ENCODE measurements around the gene BEAN1. TPM values are rescaled to one million over a fixed set of nuclear protein-coding genes. Genes with fewer than 3 reads are reported as not detected.
A peak's percentile ranks its signal among the peaks of the same experiment; 100 is the strongest.

The BEAN1 gene, protein sequence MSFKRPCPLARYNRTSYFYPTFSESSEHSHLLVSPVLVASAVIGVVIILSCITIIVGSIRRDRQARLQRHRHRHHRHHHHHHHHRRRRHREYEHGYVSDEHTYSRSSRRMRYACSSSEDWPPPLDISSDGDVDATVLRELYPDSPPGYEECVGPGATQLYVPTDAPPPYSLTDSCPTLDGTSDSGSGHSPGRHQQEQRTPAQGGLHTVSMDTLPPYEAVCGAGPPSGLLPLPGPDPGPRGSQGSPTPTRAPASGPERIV
- not detected for polyA plus RNA-seq

DNA sequence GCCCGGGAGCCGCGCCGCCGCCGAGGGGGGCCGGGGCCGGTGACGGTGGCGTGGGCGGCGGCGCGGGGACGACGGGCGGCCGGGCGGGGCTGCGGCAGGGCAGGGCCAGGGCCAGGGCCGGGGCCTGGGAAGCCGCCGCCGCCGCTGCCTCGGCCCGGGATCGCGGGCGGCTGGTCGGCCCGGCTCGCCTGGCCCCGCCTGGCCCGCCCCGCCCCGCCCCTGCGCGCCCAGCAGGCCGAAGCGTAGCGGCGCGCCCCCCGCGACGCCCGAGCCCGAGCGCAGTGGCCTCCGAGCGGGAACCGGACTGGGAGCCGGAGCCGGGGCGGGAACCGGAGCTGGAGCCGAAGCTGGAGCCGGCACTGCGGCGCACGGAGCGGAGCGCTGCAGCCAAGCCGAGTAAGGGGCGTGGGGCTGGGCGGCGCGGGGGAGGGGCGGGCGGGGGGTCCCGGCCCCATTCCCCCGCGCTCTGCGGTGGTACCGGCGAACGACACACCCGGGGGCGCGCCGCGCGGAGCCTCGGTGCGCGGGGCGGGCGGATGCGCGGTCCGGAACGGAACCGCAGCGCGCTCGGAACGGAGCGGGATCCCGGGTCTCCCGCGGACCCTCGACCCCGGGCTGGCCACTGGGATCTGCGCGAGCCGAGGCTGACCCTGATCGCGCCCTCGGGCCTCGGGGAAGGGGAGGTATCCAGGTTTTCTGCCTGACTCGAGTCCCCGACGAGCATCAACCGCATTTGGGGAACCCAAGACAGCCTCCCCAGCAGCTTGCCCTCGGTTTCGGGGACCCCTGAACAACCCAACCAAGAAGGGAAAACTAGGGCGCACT is at the start of gene BEAN1:
BEAN1 (plus strand) TSS at position 260 of the 825 bp plus-strand sequence. CDS start 10,382 bp downstream, outside the sequence.
- H3K4me1 Mint-ChIP-seq, result peaks cover 1 to 6% (median 2%) of the 10 kb centered on the region in 3 donors
- H3K9me3 Mint-ChIP-seq, result no peaks in the 10 kb centered on the region
- H3K4me3 Mint-ChIP-seq, result peak within 1 kb of the TSS in 2 of 4 donors; percentile 55 to 69
- H3K27ac Mint-ChIP-seq, result peak within 1 kb of the TSS in 1 of 3 donors; percentile 5
- peaks cover 52% of the 10 kb centered on the region for H3K27me3 Mint-ChIP-seq
- H3K36me3 Mint-ChIP-seq, result no peaks in the 10 kb centered on the region

DNA sequence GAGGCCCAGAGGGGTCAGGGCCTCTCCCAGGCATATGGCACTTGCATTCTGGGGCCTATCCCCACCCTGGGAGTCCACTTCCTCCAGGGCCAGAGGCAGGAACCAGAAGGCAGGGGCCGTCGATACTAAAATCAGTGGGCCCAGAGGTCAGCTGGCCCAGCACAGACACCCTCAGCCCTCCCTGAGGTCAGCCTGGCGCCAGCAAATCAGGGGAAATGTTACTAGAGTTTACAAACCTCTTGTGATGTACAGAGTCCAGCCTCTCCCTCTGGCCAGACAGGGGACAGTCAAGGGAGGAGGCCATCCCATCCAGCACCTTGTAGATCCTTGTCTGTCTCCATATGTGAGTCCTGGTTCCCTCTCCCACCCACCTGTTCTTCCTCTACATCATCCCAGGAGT is 49.8 kb upstream of the BEAN1 start:
- Mint-ChIP-seq H3K27me3 (peaks cover 4% of the 10 kb centered on the region), H3K9me3 (peaks cover 0 to 3% (median 0%) of the 10 kb centered on the region in 3 donors), H3K4me1 (peaks cover 0 to 1% (median 0%) of the 10 kb centered on the region in 3 donors), H3K27ac (peak overlapping the region in 1 of 3 donors; percentile 39), H3K36me3 (no peaks in the 10 kb centered on the region), H3K4me3 (no peak overlapping the region)

DNA sequence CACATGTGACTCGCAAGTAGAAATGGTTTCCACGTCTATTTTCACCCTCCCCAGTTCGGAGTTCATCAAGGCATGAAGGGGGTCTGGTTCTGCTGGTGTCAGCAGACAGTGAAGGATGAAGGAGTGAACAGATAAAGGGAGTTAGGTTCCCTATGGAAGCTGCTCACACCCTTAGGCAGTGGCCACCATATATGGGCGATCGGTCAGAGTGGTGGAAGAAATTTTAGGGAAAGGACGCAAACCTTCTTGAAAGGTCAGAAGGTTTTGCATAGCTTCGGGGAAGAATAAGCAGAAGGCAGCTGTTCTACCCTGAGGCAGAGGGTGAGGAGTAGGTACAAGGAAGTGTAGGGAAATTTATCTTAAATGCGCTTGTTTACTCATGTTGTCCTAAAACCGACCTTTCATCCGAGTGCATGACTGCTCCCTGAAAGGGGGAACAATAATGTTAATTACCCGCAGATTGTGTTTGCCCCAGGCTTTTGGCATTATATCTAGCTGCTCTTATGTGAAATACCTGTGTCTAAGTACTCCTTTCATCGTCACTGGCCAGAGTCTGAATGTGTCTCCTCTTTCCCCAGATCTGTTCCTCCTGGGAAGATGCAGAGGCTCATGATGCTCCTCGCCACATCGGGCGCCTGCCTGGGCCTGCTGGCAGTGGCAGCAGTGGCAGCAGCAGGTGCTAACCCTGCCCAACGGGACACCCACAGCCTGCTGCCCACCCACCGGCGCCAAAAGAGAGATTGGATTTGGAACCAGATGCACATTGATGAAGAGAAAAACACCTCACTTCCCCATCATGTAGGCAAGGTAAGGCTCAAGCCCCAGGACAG is 48.1 kb upstream of the BEAN1 start:
- peaks cover 0 to 2% (median 0%) of the 10 kb centered on the region in 3 donors for H3K9me3 Mint-ChIP-seq
- H3K27ac Mint-ChIP-seq, result no peak overlapping the region
- H3K27me3 Mint-ChIP-seq, result peaks cover 6% of the 10 kb centered on the region
- peaks cover 0 to 1% (median 0%) of the 10 kb centered on the region in 3 donors for H3K4me1 Mint-ChIP-seq
- H3K36me3 Mint-ChIP-seq, result no peaks in the 10 kb centered on the region
- H3K4me3 Mint-ChIP-seq, result no peak overlapping the region

DNA sequence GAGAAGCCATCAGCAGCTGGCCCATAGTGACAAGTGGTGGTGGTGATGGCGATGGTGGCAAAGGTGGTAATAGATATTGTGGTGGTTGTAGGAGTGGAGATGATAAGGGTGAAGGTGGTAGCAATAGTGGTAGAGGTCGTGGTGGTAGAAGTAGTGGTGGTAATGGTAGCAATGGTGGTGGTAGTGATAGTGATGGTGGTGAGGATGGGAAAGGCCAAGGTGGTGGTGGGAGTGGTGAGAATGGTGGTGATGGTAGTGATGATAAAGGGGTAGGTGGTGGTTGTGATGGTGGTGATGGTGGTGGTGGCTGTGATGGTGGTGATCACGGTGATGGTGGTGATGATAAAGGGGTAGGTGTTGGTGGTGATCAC is 47.5 kb upstream of the BEAN1 start:
- Mint-ChIP-seq H3K4me1 (peaks cover 0 to 1% (median 0%) of the 10 kb centered on the region in 3 donors), H3K9me3 (peaks cover 0 to 2% (median 0%) of the 10 kb centered on the region in 3 donors), H3K4me3 (no peak overlapping the region), H3K27me3 (peaks cover 6% of the 10 kb centered on the region), H3K27ac (no peak overlapping the region), H3K36me3 (no peaks in the 10 kb centered on the region)

DNA sequence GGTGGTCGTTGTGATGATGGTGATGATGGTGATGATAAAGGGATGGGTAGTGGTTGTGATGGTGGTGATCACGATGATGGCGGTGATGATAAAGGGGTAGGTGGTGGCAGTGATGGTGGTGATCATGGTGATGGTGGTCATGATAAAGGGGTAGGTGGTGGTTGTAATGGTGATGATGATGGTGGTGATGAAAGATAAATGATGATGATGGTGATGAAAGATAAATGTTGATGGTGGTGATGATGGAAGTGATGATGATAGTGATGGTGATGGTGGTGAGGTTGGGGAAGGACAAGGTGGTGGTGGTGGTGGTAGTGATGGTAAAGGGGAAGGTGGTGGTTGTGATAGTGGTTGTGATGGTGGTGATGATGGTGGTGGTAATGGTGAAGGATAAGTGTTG is 46.7 kb upstream of the BEAN1 start:
- Mint-ChIP-seq H3K27me3 (peaks cover 6% of the 10 kb centered on the region), H3K27ac (no peak overlapping the region), H3K4me1 (peaks cover 0 to 1% (median 0%) of the 10 kb centered on the region in 3 donors), H3K4me3 (no peak overlapping the region), H3K36me3 (no peaks in the 10 kb centered on the region), H3K9me3 (peaks cover 0 to 2% (median 0%) of the 10 kb centered on the region in 3 donors)

DNA sequence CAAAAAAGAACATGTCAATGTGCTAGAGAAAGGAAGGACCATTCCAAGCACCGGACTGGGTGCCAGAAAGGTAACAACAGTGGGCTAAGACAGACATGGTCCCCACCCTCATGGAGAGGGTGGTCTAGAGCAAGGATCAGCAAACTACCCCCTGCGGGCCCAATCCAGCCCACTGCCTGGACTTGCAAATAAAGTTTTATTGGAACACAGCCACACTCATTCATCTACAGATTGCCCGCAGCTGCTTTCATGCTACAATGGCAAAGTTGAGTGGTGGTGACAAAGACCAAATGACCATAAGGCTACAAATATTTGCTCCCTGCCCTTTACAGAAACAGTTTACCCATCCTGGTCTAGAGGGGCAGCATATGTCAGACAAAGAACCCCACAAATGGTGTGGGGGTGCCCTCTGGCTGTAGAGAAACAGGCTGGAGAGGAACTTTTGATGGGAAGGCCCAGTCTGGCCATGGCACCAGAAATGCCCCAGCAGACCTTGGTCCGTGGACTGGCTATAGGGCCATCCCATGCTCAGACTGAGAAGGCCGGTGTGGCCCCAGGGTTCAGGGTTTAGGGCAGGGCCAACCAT is 45.4 kb upstream of the BEAN1 start:
- peaks cover 4% of the 10 kb centered on the region for H3K27me3 Mint-ChIP-seq
- peaks cover 0 to 3% (median 0%) of the 10 kb centered on the region in 3 donors for H3K9me3 Mint-ChIP-seq
- no peak overlapping the region for H3K27ac Mint-ChIP-seq
- H3K4me1 Mint-ChIP-seq, result no peaks in the 10 kb centered on the region
- no peaks in the 10 kb centered on the region for H3K36me3 Mint-ChIP-seq
- H3K4me3 Mint-ChIP-seq, result no peak overlapping the region

DNA sequence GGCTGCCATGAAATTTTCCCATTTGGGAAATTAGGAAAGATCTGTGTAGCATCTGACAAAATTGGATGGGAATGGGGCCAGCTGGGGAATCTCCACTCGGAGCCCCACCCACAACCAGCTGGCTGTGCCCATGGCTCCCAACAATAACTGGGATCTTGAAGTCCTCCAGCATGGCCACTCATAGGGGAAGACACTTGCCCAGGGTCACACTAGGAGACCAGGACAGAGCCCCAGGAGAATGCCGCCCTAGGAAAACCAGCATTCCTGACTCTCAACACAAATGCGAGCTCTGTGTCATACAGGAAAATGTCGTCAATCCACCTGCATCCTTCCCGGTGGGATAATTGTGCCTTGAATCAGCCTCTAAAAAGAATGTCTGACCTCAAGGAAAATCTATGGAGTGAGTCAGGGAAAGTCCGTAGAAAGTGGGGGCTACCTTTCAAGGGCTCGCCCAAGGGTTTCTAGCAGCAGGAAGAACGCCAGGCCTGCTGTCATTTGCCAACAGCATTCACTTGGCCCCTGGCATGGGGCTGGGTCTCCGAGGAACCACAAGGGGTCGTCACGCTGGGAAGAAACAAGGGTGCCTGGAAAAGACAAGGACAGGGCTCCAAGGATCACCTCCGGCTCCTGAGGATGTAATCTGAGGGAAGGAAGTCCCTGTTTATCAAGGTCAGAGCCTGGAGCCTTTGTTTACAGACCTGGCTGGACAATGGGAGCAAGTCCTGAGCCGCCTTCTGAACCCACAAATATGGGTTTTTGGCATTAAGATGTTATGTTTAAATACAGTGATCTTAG is 44.7 kb upstream of the BEAN1 start:
- Mint-ChIP-seq H3K4me3 (no peak overlapping the region), H3K27ac (no peak overlapping the region), H3K4me1 (no peaks in the 10 kb centered on the region), H3K36me3 (no peaks in the 10 kb centered on the region), H3K27me3 (peaks cover 5% of the 10 kb centered on the region), H3K9me3 (peaks cover 0 to 3% (median 0%) of the 10 kb centered on the region in 3 donors)

DNA sequence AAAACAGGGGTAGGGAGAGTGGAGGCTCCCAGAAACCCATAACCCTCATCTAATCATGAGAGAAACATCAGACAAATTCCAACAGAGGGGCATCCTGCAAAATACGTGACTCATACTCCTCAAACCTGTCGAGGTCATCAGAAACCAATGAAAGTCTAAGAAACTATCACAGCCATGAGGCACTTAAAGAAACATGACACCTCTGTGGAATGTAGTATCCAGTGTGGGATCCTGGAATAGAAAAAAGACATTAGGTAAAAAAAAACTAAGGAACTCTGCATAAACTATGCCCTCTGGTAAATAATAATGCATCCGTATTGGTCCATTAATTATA is 44.2 kb upstream of the BEAN1 start:
- no peaks in the 10 kb centered on the region for H3K36me3 Mint-ChIP-seq
- peaks cover 0 to 3% (median 0%) of the 10 kb centered on the region in 3 donors for H3K9me3 Mint-ChIP-seq
- peaks cover 6% of the 10 kb centered on the region for H3K27me3 Mint-ChIP-seq
- H3K4me3 Mint-ChIP-seq, result no peak overlapping the region
- H3K27ac Mint-ChIP-seq, result no peak overlapping the region
- no peaks in the 10 kb centered on the region for H3K4me1 Mint-ChIP-seq

DNA sequence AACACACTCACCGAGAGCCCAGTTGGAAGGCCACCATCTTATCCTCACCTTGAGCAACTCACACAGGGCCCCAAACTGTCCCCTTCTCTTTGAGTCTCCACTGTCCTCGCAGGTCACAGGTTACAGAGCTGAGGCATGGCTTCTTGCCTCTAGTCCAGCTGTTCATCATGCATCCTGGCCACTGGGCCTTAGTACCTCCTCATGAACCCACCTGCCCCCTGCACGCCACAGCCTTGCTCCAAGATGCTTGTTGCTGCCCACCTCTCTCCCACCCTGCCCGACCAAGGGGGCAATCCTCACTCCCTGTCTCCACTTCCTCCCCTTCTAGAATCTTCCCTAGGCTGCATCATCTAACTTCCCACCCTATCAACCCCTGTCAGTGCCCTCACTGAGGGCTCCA is 43.5 kb upstream of the BEAN1 start:
- H3K4me3 Mint-ChIP-seq, result no peak overlapping the region
- no peak overlapping the region for H3K27ac Mint-ChIP-seq
- H3K4me1 Mint-ChIP-seq, result no peaks in the 10 kb centered on the region
- H3K36me3 Mint-ChIP-seq, result no peaks in the 10 kb centered on the region
- H3K27me3 Mint-ChIP-seq, result peaks cover 6% of the 10 kb centered on the region
- peaks cover 0 to 3% (median 0%) of the 10 kb centered on the region in 3 donors for H3K9me3 Mint-ChIP-seq

DNA sequence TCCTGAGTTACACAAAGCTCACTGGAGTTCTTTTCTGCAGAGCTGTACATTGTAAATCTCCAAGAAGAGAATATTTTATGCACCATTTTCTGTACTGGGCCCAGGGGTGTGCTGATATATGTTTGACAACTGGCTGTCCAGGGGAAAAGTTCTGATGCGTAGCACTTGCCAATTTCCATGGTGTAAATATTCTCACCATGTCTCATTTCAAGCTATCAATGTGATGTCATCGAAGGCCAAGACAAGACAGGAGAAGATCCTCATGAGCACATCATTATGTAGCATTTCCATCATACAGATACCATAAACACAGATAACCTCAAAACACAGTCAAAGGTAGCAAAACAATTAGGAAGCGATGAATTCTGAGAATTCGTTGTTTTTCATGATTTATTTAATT is 41.7 kb upstream of the BEAN1 start:
- no peaks in the 10 kb centered on the region for H3K36me3 Mint-ChIP-seq
- peaks cover 0 to 3% (median 0%) of the 10 kb centered on the region in 3 donors for H3K9me3 Mint-ChIP-seq
- peaks cover 6% of the 10 kb centered on the region for H3K27me3 Mint-ChIP-seq
- no peaks in the 10 kb centered on the region for H3K4me1 Mint-ChIP-seq
- H3K4me3 Mint-ChIP-seq, result no peak overlapping the region
- no peak overlapping the region for H3K27ac Mint-ChIP-seq

DNA sequence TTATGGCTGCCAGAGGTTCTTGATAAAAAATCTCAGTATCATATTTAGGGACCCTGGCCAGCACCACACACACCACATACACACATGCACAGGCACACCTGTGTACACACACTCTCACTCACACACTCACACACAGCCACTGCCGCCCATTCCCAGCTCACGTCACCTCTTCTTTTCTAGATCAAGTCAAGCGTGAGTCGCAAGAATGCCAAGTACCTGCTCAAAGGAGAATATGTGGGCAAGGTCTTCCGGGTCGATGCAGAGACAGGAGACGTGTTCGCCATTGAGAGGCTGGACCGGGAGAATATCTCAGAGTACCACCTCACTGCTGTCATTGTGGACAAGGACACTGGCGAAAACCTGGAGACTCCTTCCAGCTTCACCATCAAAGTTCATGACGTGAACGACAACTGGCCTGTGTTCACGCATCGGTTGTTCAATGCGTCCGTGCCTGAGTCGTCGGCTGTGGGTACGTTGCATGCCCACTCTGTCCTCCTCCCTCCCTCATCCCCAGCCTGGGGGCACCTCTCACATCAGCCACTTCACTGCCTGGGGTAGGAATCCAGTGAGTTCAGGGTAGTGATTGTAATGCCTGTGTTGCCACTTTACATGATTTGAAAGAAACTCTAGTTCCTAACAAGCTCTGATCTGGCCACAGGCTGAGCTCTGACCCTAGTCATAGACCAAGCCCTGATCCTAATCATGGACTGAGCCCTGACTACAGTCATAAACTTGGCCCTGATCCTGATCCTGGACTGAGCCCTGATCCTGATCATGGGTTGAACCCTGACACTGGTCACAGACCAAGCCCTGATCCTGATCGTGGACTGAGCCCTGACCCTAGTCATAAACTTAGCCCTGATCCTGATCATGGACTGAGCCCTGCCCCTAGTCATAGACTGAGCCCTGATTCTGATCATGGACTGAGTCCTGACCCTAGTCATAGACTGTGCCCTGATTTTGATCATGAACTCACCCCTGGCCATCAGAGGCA is 40.2 kb upstream of the BEAN1 start:
- H3K27me3 Mint-ChIP-seq, result peaks cover 6% of the 10 kb centered on the region
- peaks cover 2% of the 10 kb centered on the region for H3K36me3 Mint-ChIP-seq
- no peak overlapping the region for H3K4me3 Mint-ChIP-seq
- H3K4me1 Mint-ChIP-seq, result no peaks in the 10 kb centered on the region
- no peak overlapping the region for H3K27ac Mint-ChIP-seq
- H3K9me3 Mint-ChIP-seq, result peaks cover 0 to 1% (median 0%) of the 10 kb centered on the region in 3 donors

DNA sequence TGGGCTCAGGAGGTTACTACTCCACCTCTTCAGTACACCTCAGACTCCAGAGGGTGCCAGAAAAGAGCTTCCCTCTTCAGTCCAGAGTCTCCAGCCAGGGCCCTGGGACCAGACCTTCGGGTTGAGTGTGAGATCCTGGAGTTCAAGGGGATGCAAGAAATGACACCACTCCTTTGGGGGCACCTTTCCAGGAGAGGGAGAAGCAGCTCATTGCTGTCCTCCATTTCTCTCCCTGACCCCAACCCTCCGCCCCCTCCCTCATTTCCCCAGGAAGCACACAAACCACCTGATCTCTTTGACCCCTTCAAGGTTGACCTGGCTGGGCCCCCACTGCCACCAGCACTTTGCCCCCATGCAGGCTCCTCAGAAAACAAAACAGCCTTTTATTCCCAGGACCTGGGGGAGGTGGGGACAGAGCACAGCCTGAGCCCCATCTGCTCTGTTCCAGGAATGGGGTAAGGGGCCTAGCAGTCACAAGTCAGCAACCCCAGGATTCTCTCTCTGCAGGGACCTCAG is 39.2 kb upstream of the BEAN1 start:
- H3K4me3 Mint-ChIP-seq, result no peak overlapping the region
- peaks cover 0 to 1% (median 0%) of the 10 kb centered on the region in 3 donors for H3K9me3 Mint-ChIP-seq
- H3K36me3 Mint-ChIP-seq, result peaks cover 2% of the 10 kb centered on the region
- H3K27me3 Mint-ChIP-seq, result peaks cover 6% of the 10 kb centered on the region
- no peaks in the 10 kb centered on the region for H3K4me1 Mint-ChIP-seq
- H3K27ac Mint-ChIP-seq, result no peak overlapping the region
